OCI-M2 (cell line): Measurements from ENCODE around the gene NDUFV3.
"Not testable (repeated sequence)": the region's sequence is repeated elsewhere in the genome, so short reads cannot be mapped to it uniquely, and the experiment has no call there.

Experiments used
- DNase-seq: peaks from one replicate; lab custom pipeline; 2025; ENCODE audit not compliant: unreplicated experiment; lab: John Stamatoyannopoulos, UW

The NDUFV3 gene

DNA sequence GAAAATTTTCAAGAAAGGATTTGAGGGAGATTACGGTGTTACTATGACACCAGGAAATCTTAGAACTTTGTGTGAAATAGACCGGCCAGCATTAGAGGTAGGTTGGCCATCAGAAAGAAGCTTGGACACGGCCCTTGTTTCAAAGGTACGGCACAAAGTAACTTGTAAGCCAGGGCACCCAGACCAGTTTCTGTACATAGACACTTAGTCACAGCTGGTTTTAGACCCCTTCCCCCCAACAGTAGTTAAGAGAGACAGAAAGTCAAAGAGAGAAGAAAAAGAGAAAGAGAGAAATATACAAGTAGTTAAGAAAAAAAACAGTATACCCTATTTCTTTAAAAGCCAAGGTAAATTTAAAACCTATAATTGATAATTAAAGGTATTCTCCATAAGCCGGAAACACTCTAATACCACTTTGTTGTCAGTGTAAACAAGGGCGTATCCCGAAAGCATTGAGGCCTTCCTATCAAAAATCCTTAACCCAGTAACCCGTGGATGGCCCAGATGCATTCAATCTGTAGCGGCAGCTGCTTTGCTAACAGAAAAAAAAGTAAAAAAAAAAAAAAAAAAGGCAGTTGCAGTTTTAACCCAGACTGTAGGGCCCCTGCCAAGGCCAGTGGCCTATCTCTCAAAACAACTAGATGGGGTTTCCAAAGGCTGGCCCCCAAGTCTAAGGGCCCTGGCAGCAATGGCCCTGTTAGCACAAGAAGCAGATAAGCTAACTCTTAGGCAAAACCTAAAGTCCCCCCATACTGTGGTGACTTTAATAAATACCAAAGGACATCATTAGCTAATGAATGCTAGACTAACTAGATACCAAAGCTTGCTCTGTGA, 40.2 kb downstream of the NDUFV3 start:
- DNase-seq = not testable (repeated sequence)

DNA sequence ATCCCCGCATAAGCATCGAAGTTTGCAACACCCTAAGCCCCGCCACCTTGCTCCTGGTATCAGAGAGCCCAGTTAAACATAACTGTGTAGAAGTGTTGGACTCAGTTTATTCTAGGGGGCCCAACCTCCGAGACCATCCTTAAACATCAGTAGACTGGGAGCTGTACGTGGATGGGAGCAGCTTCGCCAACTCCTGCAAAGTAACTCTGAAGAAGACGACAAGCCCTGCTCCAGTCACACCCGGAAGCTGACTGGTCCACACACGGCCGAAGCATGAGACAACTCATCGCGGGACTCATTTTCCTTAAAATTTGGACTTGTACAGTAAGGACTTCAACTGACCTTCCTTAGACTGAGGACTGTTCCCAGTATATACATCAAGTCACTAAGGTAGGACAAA, 40.9 kb downstream of the NDUFV3 start:
- not testable (repeated sequence) for DNase-seq

DNA sequence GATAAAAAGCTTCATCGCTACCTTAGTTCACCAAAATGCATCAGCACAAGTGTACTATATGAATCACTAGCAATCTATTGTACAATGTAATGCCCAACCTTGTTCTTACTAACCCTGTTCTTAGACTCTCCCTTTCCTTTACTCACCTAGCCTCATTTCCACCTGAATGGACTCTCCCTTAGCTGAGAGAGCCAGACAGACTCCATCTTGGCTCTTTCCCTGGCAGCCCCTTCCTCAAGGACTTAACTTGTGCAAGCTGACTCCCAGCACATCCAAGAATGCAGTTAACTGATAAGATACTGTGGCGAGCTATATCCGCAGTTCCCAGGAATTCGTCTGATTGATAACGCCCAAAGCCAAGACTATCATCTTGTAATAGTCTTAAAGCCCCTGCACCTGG, 43.3 kb downstream of the NDUFV3 start:
- DNase-seq = not testable (repeated sequence)

DNA sequence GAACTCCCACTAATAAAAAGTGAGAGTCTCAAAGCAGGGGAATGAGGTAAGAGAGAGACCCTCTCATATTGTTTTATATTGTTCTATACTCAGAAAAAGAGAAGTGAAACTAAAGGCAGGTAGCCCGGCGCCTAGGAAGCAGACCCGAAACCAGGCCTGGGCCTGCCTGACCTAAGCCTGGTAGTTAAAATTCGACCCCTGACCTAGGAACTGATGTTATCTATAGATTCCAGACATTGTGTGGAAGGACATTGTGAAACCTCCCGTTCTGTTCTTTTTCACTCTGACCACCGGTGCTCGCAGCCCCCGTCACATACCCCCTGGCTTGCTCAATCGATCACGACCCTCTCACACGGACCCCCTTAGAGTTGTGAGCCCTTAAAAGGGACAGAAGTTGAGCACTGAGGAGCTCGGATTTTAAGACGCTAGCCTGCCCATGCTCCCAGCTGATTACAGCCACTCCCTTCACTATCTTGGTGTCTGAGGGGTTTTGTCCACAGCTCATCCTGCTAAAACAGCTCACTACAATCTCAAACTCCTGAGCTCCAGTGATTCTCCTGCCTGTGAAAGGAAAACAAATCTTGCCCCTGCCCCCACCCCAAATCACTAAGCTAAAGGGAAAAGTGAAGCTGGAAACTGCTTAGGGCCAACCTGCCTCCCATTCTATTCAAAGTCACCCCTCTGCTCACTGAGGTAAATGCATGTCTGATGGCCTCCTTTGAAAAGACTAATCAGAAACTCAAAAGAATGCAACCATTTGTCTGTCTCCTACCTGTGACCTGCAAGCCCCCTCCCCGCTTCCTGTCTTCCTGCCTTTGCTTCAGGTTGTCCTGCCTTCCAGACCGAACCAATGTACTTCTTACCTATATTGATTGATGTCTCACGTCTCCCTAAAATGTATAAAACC, 44.2 kb downstream of the NDUFV3 start:
- DNase-seq = not testable (repeated sequence)

GRCh38 chr21:42937960-42938605, 45.0 kb downstream of the NDUFV3 start:
- no peak for DNase-seq

GRCh38 chr21:42938606-42938995, 45.5 kb downstream of the NDUFV3 start:
- not testable (repeated sequence) for DNase-seq

DNA sequence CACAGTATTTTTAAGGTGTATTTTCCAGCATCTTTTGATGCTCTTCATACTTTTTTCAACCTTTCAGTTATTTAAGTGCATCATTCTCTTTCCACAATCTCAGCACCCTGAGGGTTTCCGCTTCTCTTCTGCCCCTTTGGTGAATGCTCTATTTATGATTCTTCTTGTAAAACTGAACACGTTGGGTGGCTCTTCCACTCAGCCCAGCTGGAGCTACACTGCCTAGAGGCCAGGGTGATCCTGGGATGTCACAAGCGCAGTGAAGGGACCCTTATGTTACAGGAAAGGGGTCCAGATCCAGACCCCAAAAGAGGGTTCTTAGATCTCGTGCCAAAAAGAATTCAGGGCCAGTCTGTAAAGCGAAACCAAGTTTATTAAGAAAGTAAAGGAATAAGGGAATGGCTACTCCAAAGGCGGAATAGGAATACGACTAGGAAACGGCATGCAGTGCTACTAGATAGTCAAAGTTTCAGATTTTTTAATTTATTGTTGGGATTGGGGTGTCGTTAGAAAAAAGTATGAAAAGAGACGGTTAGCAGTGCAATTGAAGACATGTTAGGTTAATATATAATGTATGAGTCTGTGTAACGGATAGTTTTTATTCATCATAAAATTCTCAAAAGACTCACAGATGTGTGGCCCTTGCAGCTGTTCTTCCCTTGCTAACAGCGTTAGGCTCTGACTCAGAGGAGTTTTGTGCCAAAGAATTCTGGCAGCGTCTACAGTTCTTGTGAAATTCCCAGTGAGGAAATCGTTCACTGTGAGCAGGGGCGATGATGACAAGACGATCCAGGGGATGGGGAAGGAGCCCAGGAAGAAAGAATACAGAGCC, 46.7 kb downstream of the NDUFV3 start:
- DNase-seq = no peak

- no peak for DNase-seq
These were observed 48.6 kb downstream of the NDUFV3 start for GRCh38 chr21:42941696-42942085.

GRCh38 chr21:42942244-42942643, 49.1 kb downstream of the NDUFV3 start:
- DNase-seq = no peak

- not testable (repeated sequence) for DNase-seq
These were observed 56.1 kb downstream of the NDUFV3 start for GRCh38 chr21:42949094-42949755.

GRCh38 chr21:42951193-42951592, 58.1 kb downstream of the NDUFV3 start:
- DNase-seq = not testable (repeated sequence)

DNA sequence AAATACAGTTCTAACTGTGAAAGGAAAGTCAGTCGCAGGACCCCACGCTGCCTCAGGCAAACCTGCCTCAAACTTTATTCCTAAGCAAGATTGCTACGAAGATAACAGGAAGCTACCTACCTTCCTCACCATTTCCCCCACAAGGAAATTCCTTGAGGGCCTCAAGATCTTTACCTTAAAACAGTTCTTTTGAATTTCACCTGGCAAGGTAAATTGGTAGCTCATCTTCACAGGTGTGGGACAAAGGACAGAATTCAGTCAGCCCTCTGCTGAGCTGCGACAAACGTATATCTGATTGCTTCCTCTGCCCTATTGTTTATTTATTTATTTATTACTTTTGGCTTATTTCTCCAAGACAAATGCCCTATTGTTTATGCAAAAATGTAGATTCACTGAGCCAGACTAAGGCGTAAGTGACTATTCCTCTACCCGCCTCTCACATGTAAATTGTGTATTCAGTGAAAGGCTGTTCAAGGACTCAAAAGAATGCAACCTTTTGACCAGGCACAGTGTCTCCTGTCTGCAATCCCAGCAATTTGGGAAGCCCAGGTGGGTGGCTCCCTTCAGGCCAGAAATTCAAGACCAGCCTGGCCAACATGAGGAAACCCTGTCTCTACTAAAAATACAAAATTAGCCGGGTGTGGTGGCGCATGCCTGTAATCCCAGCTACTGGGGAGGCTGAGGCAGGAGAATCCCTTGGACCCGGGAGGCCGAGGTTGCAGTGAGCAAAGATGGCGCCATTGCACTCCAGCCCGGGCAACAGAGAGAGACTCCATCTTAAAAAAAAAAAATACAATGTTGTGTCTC, 63.9 kb downstream of the NDUFV3 start:
- no peak for DNase-seq

DNA sequence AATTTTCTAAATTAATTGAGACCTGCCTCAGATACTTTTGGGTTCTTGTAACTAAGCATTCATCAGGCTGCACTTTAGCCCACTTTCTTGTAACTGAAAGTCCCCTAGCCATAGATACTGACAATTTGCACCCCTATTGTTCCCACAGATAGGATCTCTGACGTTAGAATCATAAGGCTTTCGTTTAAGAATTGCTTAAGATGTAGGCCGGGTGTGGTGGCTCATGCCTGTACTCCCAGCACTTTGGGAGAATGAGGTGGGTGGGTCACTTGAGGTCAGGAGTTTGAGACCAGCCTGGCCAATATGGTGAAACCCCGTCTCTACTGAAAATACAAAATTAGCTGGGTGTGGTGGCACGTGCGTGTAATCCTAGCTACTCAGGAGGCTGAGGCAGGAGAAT, 65.0 kb downstream of the NDUFV3 start:
- DNase-seq = not testable (repeated sequence)

DNA sequence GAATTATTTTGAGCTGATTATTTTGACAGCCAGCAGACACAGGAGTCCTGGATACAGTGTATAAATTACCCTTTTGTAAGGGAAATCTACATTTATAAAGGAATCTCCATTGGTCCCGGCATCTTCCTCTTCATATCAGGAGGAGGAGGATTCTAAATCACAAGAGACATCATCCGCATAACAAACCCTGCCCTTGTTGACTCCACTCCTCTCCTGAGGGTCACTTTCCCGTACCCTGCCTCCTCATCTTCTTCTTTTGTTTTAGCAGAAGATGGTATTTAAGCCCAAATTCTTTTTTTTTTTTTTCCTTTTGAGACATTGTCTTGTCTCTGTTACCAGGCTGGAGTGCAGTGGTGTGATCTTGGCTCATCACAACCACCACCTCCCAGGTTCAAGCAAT, 66.6 kb downstream of the NDUFV3 start:
- DNase-seq = no peak

DNA sequence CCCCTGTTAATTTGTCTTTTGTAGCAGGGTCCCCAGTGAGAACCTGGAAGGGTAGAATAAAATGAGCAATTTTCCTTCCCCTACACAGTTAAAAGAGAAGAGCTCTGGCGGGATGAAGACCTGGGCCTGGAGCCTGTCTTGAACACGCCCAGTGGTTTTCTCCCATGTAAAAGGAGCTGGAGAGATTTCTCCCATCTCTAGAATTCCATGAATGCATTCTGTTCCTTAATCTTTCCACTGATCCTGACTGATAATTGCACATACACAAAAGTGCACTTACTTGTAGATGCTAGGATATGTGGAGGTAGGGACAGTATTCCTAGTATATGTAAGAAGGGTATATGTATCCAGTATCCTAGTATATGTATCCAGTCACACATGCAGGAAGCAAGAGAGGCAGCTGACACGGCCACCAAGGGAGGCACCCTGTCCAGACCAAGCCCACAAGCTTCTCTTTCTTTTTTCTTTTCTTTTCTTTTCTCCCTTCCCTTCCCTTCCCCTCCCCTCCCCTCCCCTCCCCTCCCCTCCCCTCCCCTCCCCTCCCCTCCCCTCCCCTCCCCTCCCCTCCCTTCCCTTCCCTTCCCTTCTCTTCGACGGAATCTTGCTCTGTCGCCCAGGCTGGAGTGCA, 69.4 kb downstream of the NDUFV3 start:
- DNase-seq = no peak
